DOHH2 (cell line): ENCODE results near the gene THOC7.

Experiments used
- CTCF ChIP-seq: fragments of 200-600 bp; sonication (generic); IDR thresholded peaks from one replicate; pipeline ENCODE4 v1.5.1; 2014; ENCODE audit warnings: antibody characterized with exemption, mild to moderate bottlenecking, low read depth, low read length; ENCODE audit not compliant: poor library complexity, severe bottlenecking
- EZH2phosphoT487 ChIP-seq: fragments of 200-600 bp; sonication (generic); IDR thresholded peaks from 2 replicates; pipeline ENCODE4 v1.6.1; 2017; ENCODE audit warnings: borderline replicate concordance, mild to moderate bottlenecking, antibody characterized with exemption, low read length, moderate library complexity, mixed read lengths

- TF ChIP-seq CTCF (no peak), EZH2phosphoT487 (no peak)
These were observed 23.3 kb upstream of the THOC7 start for GRCh38 chr3:63886858-63887257.
